RPMI8226 (cell line): ENCODE results near the gene MYO18A.

Experiments
- DNase-seq: peaks from one replicate; pipeline ENCODE4 v3.0.0-alpha.2; 2015

The MYO18A gene

DNA sequence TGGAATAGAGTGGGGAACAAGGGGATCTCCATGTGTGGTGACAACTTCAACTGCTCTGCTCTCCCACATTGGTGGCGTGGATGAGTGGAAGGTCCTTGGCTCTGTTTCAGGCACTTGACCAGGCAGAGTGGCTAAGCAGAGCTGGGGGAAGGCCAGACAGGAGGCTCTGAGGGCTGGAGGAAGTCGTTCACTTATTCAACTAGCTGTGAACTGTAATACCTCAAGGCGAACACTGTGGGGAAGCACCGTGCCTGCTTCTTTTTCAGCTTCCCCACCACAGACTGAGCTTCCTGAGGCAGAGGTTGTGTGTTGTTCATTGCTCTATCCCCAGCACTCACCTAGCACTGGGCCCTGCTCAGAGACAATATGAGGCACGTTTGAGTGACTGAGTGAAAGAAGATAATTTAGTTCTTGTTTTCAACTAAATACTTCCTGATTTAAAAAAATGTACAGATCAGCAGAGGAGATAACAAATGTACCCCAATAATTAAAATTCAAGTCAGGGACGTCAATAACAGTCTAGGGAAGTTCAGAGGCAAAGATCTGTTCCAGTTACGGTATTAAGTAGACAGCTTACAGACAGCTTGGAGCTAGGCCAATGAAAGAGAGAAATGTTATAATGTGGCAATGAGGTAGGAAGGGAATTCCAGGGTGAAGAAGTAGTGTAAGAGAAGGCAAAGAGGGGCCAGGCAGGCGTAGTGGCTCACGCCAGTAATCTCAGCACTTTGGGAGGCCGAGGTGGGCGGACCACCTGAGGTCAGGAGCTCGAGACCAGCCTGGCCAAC, 34.7 kb downstream of the MYO18A start:
- DNase-seq: peak; percentile 69

DNA sequence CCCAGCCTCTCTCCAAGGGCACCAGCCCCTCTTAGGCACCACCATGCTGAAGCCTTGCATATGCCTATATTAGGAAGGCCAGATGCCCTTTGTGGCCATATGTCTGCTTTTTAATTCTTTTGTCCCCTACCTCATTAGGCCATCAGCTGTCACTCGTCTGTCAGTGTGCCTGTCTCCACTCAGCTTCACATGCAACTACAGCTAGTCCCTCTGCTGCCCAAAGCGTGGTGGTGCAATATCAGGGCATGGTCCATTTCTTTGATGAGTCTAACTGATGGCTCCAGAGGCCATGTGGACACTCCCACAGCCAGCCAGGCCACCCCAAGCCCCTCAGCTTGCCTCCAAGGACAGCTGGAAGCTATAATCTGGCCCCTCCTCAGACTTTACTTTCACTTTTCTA, 36.3 kb downstream of the MYO18A start:
- peak; percentile 26 for DNase-seq

- DNase-seq: no peak
These were observed 38.7 kb downstream of the MYO18A start for GRCh38 chr17:29141514-29141876.

DNA sequence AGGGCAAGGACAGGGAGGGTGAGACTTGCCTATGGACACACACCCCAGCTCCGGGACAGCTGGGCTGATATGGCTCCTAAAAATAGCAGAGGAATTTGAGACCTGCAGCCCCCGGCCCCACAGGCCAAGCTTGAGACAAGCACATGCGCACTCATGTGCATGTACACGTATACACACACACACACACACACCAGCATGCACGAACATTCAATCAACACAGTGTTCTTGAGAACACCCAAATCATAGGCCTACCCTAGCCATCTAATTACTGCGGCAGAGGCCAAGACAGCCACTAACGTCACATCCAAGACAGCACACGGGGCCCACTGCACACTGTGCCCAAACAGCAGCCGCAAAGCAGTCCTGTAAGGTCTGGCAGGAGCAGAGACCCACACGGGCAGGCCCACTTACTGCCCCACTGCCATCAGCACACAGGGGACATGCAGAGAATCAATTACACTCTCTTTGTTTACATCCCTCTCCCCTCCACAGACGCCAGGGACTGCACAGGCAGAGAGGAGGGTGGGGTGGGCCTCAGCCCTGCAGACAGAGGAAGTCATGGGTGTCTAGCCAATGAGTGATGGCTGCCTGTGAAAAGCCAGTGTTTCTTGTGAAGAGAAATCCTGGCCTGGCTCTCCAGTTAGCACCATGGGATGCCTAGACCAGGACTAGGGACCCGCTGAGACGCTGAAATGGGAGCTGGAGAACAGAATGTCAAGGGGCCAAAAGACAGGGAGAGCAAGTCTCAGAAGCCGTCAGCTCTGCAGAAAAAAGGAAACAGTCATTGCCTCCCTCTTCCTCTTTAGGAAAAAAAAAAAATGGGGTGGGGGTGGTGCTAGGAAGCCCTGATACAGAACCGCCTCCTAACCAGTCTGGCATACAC, 39.3 kb downstream of the MYO18A start:
- peak; percentile 24 for DNase-seq

- peak; percentile 87 for DNase-seq
These were observed 40.1 kb downstream of the MYO18A start for GRCh38 chr17:29140051-29140621.

- peak; percentile 85 for DNase-seq
These were observed 41.1 kb downstream of the MYO18A start for GRCh38 chr17:29138971-29139691.

GRCh38 chr17:29138184-29138955, 41.8 kb downstream of the MYO18A start:
- peak; percentile 56 for DNase-seq

GRCh38 chr17:29136998-29137730, 43.0 kb downstream of the MYO18A start:
- no peak for DNase-seq

- DNase-seq: no peak
These were observed 44.7 kb downstream of the MYO18A start for GRCh38 chr17:29135464-29135863.

DNA sequence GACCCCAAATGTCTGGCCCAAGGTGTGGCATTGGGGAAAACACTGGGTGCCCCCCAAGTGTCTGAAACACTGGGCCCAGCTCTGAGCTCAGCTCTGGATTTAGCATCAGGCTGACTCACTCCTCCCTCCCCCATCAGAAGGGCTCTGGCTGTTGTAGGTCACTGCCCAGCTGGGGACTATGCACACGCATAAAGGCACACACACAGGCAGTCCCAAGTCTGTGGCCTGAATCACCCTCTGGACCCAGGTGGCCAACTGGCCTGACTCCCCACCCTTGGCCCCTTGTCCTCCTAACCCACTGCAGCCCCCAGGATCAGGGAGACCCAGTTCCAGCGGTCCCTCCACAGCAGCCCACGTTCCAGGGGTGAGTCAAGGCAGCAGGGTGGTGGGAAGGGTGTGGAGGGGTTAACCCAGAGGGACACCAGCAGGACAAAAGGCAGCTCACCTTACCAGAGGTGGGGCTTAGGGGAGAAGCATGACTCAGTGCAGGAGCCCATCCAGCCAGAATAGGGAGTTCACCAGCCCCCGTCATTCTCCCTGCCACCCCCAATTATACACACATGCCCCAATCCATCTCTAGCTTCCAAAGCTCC, 47.0 kb downstream of the MYO18A start:
- no peak for DNase-seq

DNA sequence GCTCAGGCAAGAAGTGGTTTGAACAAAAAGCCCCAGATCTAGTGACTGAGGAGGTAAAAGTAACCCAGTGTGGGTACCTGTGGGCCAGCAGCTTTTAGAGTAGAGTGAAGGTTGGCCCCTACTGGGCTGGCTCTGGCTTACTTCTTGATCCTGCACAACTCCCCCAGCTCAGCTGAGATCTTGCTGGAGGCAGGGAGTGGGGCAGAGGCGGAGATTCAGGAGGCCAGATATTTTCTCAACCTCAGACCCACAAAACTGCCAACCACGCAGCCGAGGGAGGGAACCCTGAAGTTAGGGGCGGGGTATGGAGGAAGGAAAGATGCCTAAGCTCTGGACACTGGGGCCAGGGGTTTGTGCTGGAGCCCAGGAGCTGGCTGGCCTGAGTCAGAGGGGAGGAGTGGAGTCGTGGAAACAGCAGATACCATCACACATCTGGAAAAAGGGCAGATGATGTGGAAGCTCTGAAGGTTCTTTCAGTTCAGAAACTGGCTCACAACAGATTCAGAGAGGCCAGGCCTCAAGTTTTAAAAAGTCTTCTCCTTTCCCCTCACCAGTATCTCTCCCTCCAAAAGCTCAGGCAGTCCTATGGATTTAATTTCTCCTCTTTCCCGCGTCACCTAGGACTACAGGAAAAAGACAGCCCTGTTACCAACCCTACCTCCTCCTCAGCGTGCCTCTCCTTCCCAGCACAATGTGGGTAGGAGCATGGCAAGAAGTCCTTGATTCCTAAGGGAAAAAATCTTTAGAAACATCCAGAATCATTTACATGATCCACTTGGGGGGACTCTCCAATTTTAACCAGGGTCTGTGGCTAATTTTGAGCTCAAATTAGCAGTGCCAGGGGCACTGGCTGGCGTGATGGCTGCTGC, 48.1 kb downstream of the MYO18A start:
- no peak for DNase-seq

DNA sequence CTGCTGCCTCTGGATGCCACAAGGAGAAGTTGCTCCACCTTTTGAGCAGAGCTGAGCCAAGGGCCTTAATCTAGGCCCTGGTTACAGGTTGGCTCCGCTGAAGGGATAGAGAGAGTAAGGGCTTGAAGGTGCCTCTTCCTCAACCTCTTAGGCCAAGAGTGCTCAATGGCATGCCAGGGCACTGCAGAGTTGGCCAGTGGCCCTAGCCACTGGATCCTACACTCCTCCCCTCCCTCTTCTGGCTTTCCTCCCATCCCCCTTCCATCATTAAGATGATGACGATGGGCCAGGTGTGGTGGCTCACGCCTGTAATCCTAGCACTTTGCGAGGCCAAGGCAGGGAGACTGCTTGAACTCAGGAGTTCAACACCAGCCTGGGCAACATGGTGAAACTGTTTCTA, 50.5 kb downstream of the MYO18A start:
- DNase-seq: no peak

DNA sequence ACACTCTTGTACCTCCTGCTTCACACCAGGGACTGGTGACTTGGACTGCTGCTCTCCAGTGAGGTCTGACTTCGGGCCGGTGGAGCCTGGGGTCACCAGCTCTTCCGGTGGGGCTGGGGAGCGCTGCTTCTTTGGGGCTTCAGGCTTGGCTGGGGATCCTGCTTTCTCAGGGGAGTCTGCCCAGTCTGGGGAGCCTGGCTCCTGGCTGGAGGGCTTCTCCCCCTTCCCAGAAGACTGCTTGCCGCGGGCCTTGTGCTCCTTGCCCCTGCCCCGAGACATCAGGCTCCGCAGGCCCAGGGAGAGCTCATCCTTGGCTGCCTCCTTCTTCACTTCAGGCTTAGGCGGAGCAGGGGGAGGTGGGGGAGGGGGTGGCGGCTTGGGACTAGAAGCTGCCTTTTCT, 52.4 kb downstream of the MYO18A start:
- no peak for DNase-seq

DNA sequence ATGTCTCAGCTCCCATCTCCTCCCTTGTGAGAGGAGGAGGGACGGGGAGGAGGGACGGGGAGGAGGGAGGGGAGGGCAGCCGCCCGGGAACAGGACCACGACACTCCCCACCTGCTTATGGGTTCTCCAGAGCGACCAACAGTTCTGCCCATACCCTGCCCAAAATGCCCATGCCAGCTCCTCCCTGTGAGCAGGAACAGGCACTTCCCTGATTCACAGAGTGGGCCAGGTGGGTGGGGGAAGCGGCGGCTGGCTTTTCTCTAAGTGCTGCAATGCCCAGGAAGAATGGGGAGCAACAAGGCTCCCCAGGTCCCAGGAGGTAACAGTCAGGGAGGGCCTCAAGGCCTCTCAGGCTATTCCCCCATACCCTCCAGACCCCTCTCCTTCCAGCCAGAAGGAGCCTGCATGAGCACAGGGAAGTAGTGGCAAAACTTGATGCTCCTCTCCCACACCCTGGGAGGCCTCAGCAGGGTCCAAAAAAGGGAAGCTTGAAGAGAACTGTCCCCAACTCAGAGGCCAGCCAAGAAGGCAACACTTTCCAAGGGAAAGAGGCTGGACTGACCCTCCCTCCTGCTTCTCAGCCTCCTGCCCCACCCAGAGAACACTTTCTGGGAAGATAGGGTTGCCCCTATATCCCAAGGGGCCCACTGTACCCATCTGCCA, 53.8 kb downstream of the MYO18A start:
- no peak for DNase-seq

DNA sequence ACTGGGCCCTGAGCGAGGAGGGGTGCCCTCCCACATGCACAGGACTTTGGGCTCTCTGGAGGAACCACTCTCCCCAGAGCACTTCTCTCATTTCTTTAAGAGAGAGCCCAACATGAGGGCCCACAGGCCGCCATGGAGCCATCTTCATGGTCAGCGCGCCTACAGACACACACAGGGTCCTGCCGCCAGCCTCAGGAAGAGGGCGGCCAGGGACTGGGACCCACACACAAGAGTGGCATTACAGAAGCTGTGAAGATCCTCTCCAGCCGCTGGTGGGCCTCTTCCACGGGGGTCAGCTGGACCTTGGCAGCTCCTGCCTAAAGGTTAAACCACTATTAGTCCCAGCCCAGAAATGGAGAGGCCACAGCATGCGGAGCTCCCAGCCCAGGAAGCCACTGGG, 54.5 kb downstream of the MYO18A start:
- no peak for DNase-seq

DNA sequence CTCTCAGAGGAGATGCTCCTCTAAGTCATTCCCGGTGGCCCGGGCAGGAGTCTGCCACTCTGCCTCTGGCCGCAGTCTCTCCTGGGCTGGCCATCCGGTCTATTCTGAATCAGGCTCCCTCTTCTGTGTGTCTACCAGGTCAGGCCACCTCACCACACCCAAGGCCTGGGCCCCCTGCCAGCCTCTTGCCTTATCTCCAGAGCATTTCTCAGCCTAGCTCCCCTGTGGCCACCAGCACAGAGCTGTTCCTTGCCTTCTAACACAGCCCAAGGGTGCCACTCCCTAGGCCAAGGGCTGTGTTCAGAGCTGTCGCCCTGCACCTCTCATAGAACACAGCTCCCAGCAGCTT, 55.3 kb downstream of the MYO18A start:
- no peak for DNase-seq

GRCh38 chr17:29124135-29124924, 55.9 kb downstream of the MYO18A start:
- peak; percentile 61 for DNase-seq

DNA sequence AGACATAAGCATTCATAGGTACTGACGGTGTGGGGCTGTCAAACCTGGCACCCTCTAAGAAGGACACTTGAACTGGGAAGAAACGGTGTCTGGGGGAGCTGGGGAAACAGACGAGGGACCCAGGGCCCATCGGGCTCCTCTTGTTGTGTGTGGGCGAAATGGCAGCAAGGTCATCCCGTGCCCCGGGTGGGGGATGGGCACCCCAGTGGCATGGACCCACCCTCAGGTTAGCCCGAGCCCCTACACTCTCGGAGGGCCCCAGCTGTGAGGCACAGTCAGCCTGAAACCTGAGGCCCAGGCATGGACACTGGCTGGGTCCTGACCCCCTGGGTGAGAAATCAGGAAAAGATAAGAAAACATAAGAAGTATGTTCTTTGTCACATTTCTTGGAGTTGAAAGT, 57.1 kb downstream of the MYO18A start:
- DNase-seq: no peak

- DNase-seq: no peak
These were observed 58.8 kb downstream of the MYO18A start for GRCh38 chr17:29121442-29121841.
